Non-pigmented ciliary epithelial cell (primary cell): Measurements from ENCODE around the gene RAG2.

Source experiments
- DNase-seq: peaks from one replicate; pipeline ENCODE4 v3.0.0-alpha.2; 2010; ENCODE audit warnings: low read depth

Gene RAG2

DNA sequence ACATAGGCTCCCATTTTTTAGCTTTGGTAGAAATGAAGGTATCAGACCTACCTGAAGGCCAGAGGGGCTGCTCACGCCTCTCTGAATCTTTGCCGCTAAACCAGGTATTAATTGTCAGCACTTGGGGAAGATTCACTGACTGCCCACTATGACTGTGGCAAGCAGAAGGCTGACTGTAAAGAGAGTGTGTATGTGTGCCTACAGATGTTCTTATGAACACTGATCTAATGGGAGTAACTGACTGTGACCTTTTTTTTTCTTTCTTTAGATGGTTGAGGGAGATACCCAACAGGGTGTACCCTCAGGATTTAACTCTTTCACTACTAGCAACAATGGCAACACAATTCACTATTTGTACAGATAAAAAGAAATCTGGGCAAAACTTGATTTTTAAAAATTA lies at the start of gene RAG2:
TSS of gene RAG2 (minus strand) at position 186 of the 400 bp plus-strand sequence. CDS start 4,068 bp downstream, outside the sequence.
- DNase-seq = no peak

DNA sequence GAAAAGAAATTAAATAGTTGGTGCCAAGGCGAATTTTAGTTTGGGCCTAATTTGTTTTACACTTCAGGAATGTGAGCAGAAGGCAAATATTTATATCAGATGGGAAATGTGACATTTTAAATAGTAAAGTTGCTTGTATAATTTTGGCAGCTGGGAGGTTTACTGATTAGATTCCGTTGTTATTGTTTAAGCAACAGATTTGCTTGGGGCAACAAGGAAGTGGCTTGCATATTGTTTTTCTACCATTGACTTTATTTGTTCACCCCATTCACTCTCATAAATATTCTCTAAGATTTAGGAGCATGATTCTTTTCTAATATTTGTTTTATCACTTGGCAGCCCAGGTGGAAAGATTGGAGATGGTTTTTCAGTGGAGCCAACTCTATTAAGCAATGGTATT lies 40.5 kb upstream of the RAG2 start:
- no peak for DNase-seq

DNA sequence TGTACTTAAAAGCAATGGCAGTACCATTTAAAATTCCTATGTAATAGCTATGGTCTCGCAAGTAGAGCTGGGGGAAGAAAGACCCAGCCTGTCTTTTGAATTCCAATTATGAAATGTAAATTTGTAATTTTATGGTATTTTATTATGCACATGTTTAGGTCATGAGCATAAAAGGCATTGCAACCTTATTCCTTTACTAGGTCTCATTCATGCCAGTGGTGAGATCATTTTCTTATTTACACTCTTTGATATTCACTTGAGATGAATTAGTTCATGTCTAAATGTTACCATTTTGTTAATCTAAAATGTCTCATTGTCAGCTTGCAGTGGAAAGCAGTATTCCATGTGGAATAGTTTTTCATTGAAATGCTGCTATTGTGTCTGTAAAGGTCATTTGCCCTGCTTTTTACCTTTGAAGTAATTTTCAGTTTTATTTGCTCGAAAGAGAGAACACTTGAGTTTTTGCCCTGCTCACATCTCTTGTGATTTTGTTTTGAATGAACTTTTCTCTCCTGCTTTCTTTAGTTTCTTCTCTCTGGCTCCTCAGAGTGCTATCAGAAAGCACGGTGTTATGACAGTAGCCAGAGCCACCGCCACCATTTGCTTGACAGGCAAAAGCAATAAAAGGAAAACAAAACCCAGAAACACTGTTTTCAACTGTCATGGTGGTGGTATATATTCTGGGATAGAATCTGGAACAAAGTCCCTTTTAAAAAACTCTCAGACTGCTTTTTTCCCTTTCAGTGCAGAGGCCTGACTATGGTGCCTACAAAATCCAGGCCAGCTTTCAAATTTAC lies 37.2 kb upstream of the RAG2 start:
- DNase-seq = no peak

DNA sequence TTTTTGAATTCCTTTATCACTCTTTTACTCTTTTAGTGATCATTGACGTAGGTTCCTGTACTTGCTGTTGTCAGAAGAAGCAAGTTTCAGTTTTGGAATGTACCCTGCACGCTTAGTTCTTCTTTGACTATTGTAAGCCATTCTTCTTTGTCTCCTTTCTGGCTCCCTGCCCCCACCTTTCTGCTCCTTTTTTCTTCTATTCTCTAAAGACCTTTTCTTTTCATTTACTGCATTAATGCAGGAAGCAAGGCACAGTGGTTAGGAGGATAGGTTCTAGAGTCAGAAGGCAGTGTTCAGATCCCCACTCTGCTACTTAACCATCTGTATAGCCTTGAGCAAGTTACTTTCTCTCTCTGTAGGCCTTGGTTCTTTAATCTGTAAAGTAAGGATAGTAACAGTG lies 33.7 kb upstream of the RAG2 start:
- DNase-seq = no peak

DNA sequence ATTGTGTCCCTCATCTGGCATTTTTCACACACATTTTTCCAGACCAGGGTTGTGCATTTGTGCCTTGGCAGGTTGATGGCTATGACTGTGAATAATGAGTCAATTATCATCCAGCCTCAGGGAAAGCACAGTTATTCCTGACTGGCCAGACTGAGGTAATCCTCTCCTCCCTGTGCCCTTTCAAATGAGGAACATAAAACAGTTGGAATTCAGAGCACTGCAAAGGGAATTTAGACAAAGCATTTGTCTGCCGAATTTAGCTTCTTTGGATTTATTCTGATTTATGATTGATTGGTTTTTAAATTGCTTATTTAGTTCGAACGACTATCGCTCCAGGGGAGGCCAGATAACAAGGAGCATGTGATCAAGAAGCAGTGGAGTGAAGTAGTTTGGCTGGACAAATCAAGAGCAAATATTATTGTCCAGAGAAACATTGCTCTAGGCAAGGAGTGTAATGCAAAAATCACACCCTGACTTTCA lies 30.8 kb upstream of the RAG2 start:
- DNase-seq = no peak

DNA sequence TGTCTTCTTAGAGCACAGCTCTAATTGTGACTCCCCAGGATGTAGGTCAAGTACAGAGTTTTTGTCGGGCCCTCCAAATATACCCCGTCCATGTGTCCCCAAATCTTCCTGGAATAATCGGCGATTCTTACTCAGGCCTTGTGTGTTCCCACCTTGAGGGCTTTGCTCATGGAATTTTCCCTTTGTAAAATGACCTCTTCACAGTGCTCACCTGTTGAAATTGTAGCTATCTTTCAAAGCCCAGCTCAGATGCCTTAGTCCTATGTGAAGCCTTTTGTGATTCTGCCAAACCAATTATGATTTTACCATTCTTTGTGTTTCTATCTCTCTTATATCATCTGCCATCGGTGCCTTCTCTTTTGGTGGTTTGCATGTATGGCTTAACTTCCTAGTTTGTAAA lies 30.1 kb upstream of the RAG2 start:
- DNase-seq = no peak

DNA sequence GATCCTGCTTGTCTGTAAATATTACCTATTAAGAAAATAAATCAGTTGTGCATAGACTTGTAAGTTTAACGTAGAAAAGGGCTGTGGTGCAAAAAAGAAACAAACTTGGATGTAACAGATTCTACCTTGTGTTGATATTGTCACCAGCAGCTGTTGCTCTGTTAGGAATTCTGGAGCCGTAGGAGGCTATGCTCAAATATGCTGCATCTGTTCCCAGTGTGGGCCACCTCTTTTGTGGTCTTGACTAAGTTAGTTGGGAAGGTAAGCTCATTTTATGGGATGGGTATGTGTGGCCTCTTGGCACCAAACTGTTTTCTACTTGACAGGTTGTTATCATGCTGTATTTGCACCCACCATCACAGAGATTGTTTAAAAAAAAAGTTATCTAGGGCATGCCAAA lies 29.4 kb upstream of the RAG2 start:
- DNase-seq = no peak

DNA sequence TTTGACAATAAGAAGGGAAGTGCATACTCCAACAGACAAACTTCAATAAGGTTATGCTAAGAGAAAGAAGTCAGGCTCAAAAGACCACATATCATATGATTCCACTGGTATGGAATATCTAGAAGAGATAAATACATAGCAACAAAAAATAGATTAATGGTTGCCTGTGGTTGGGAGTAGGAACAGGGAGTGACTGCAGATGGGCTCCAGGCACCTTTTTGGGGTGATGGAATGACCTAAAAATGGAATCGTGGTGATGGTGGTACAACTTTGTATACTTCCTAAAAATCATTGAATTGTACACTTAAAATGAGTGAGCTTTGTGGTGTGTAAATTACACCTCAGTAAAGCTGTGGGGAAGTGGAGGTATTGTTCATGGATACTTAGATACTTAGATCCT lies 29.0 kb upstream of the RAG2 start:
- no peak for DNase-seq

DNA sequence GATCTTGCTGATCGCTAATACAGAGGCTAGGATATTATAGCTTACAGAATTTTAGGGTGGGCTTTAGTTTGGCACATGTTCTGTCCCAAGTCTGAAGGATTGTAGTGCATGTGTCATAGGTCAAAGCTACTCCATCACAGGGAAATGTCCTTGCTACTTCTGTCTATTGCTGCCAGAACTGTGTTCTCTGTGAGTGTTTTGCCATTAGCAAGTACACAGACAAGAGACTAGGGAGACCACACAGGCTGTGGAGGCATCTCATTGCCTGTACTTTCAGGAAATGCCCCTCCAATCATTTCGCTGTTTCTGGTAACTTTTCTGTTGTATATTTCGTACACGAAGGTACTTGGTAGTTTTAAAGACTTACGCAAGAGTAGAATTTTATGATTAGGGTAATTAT lies 25.5 kb upstream of the RAG2 start:
- DNase-seq = no peak

DNA sequence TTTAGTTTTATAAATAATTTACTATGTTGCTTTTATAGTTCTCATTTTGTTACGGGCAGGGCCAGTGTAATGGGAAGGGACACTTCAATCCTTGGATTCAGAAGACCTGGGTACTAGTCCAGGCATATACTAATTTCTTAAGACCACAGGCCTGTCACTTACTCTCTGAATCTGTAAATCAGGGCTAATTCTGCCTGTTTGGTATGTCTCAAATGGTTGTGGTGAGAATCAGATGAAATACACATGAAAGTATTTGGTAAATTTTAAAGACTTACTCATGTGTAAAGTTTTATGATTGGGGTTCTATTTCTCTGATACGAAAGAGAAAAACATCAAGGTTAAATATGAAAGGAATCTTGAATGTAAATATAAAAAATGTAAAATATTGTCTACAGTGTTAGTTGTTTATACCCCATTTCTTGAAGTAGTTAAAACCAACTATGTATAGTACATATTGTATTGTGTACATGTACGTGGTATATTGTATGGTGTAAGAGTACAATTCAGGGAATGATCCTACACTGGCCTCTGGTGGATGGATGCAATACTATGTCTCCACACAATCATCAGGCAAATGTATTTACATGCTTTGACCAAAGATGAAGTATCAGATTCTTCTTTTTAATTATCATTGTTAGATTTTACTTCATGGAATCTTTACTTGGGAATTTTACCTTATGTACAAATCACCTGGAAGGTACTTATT lies 24.5 kb upstream of the RAG2 start:
- peak; percentile 14 for DNase-seq

DNA sequence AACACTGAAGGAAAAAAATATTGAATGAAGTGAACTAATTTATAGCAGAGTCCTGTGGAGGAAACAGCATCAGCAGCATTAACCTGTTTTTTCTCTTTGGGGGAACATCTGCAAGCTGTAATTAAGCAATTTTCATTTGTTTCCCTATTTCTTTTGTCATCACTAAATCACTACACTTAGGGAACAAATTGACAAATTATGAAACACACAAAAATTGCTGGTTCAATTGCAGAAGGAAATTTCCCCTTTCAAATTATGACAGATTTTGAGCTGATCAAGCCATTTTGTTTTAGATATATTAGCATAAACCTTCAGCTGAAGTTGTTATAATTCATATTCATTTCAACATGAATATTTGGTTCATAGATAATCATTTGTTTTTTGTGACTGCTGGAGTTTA lies 22.2 kb upstream of the RAG2 start:
- no peak for DNase-seq

DNA sequence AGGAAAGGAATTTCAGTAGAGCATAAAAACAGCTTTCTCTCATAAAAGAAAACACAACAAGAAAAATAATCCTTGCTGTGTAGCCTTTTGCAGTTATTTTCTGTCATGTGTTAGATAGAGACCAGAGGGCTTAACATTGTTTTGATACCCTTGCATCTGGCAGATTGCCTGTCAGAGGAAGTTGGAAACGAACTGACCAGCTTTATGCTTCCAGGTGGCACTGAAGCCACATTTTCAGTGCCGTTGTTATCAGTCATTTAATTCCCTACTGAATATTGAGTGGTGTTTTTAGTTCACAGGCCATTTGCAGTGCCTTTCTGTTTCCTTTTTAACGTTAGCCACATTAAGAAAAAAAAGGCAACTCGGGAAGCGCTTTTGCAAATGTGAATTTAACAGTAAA lies 21.5 kb upstream of the RAG2 start:
- DNase-seq = no peak

DNA sequence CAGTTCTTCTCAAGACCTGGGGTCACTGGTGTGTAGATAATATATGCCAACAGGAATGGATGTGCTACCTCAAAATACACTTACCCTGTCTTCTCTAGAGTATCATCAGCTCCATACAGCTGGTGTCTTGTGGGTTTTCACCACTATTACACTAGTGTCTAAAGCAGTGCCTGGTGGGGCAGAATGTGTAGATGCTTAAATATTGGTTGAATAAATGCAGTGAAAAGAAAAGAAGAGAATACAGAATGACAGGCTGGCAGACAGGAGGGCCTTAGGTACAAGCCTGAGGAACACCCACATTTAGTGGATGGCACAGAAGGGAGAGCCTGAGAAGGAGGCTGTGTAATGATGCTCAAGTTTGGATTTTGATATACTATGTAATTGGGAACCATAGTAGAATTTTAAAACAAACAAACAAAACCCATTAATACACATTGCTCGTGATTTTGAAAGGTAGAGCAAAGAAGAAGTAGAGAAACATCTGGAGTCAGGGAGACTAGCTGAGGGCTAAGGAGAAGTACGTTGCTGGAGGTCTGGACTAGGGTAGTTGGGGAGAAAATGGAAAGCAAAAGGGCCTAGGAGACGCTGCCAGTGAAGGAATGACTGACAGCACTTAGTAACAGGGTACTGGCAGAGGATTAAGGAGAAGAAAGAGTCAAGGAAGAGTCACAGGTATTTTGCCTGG lies 20.5 kb upstream of the RAG2 start:
- DNase-seq = no peak

DNA sequence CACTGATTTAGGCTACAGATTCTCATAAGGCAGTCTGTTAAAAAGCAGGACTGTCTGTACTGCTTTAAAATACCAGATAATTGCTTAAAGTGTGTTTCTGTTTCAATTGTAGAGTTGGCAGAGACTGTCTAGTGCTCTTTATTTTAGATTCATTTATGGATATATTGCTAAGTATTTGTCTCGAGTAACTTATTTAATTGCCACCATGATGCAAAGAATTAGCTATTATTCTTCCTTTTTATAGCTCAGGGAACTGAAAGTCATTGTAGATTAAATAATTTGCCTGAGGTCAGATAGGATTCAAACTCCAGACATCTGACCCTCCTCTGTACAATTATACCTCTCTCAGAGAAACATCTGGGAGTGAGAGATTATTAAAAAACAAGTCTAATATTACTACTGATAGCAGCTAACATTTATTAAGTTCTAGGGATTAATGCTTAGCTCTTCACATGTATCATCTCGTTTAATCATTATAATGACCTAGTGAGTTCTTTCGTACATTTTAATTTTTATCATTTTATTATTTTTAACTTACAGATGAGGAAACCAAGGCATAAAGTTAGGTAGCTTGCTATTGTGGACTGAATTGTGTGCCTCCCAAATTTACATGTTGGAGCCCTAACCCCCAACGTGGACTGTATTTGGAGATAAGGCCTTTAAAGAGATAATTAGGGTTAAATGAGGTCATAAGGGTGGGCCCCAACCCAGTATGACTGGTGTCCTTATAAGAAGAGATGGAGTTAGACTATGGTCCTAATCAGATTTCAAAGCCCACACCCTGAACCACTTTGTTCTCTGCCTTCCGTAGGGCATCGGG lies 19.7 kb upstream of the RAG2 start:
- DNase-seq = no peak

DNA sequence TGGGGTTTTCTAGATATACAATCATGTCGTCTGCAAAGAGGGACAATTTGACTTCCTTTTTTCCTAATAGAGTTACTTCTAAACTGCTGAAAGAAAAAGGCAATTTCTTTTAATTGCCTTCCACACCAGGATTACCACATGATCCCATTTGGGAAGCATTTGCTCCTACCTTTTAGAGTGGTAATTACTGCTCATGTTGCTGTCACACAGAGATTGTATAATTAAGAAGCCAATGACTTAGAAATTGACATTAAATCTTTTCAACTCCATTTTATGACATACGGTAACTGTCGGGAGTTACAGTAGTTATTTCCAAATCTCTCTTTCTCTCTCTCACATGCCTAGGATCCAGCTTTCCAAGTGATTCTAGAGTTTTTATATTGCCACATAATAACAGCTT lies 17.8 kb upstream of the RAG2 start:
- DNase-seq = no peak

DNA sequence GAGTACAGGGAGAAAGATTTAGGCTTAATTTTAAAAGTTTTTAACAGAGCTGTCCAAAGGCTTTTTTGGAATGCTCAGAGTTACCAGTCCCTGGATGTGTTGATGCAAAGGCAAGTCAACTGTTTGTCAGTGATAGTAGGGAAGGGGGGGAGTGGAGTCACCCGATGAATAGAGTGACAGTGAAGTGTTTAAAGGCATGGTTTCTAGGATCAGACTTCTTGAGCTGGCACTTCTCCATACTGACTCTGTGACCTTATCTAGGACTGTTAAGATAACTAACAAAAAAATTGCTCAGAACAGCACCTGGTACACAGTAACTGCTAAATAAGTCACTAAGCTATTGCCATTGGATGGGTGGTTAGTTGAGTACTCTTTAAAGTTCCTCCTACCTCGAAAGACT lies 11.3 kb upstream of the RAG2 start:
- DNase-seq = no peak

DNA sequence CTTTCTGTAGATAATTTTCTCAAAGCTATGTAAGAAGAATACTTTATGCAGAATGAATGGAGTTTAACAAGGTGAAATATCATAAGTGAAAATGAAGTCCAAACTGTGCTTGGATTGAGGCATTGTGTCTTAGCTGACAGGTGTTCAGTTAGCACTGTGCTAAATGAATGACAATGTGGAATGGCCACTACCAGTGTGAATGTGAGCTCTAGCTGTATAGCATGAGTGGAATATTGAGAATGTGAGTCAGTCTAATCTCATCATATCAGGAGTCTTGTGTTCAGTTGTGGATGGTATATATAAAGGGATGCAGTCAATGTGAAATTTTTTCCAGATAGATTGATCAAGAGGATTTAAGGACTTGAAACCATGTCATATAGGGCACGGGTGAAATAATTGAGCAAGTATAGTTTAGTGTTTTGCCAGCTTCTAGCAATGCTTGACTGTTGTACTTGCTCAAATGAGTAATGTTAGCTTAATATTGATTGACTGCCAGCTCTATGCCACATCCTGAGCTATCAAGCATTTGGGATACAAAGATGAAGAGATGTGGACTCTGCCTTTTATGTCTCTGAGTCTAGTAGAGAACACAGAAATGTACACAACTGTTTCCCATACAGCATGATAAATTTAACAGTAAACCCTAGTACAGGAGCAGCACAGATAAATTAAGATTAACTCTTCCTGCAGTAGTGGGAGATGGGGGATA lies 10.6 kb upstream of the RAG2 start:
- DNase-seq = no peak

DNA sequence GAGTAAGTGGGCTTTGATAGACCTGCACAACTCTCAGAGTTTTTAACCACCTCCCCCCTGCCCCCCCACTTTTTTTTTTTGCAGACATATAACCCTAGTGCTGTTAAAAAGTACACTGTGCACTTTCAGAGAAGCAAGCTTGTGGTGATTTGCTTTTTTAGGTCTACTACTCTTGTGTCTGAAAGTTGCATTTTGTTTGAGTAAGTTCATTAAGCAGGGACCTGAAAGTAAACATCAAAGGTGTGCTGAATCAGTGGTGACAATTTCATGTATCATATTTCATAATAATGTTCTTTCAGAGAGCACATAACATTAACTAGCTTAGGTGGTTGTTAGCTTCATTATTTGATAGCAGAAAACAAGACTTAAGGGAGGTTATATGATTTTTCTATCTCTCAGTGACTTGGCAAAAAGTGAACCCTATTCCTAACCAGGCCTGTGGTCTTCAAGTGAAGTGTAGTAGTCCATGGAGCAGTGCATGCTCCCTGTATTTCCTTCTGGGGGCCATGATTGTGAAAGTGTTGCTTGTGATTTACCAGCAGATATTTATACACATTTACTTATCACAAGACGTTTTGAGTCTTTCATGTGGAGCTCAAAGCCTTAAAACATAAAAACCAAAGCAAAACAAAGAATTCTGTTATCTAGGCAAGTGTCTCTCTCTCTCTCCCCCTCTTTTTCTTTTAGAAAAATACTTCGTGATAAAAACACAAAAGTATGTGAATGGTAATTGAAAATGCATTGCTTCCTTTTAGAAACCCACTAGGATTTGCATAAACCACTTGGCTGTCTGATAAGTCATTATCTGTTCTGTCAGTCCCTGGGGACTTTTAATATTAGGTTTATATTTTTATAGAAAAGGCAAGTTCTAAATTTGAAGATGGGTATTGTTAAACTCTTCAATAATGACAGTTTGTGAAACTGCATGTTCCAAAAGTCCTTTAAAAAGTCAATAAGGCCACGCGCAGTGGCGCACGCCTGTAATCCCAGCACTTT lies 7.5 kb upstream of the RAG2 start:
- no peak for DNase-seq

DNA sequence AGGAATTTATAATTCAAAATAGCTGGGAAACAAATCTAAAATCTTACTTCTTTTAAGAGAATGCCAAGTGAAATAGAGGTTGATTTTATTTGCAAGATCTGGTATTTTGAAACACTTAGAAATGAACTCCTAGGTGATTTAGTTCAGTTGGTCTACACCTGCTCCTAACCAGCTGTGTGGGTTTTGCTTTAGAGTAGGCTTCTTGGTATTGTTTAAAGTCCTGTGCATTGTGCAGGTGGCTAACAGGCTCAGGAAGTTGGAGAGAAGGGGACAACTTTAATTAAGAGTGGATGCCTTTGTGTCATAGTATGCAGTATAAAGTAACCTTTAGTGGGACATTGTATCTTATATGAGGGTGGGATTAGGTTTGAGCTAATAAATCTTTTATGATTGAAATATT lies 4.1 kb upstream of the RAG2 start:
- DNase-seq = no peak

DNA sequence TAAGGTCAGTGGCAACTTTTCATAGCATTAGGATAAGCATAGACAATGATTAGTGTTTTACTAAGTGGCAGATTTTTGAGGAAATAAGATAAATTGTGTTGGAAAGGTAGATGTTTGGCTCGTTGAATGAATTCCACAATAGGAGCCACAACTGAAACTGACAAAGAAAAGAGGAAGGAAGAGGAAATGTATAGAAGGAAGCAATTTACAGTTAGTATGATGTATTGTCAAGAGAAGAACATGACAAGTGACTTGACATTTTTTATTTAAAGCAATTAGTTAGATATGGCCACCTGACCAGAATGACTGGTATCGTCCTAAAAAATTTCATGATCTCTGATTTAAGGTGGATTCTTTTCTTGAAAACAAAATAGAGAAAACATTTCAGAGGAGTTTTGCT lies 3.1 kb upstream of the RAG2 start:
- no peak for DNase-seq
